Activated CD8-positive, alpha-beta memory T cell treated with anti-CD3 and anti-CD28 coated beads, Interleukin-2, amount 10 ng/mL, durations not matched to agents 7 days and 5 days (primary cell): ENCODE results near the gene SECISBP2L. TPM values are rescaled to one million over a fixed set of nuclear protein-coding genes. Genes with fewer than 3 reads are reported as not detected.

Experiments used
- ATAC-seq: fragments of 150-1000 bp; cut with Tn5 transposase; one replicate; pipeline ENCODE4 v1.10.0; 2021; ENCODE audit warnings: moderate library complexity
- CTCF ChIA-PET: fragments of 350-600 bp; sonication (Branson Sonifier 250); formaldehyde crosslinking; loops from one replicate; lab custom pipeline; 2021; ENCODE audit warnings: antibody characterized with exemption; lab: Charles Lee
- DNase-seq: peaks from one replicate; pipeline ENCODE4 v3.0.0-alpha.2; 2020
- H3K27ac Mint-ChIP-seq: one replicate; pipeline ENCODE4 v1.8.0; 2021; ENCODE audit warnings: mild to moderate bottlenecking, mixed read lengths
- H3K27me3 Mint-ChIP-seq: one replicate; pipeline ENCODE4 v1.8.0; 2021; ENCODE audit warnings: mixed read lengths
- H3K36me3 Mint-ChIP-seq: one replicate; pipeline ENCODE4 v1.8.0; 2021; ENCODE audit warnings: mild to moderate bottlenecking, mixed read lengths
- H3K4me1 Mint-ChIP-seq: one replicate; pipeline ENCODE4 v1.8.0; 2021; ENCODE audit warnings: mixed read lengths
- H3K4me3 Mint-ChIP-seq: one replicate; pipeline ENCODE4 v1.8.0; 2021; ENCODE audit warnings: mild to moderate bottlenecking, moderate library complexity, mixed read lengths
- H3K9me3 Mint-ChIP-seq: one replicate; pipeline ENCODE4 v1.8.0; 2022; ENCODE audit warnings: low read depth, mixed read lengths
- total RNA-seq, 2 experiments: library from RNA; stranded (reverse); gene quantifications; one replicate each; pipeline ENCODE4 v1.2.3, GENCODE V29; 2021

Gene SECISBP2L
- total RNA-seq, 2 experiments from 2014 or later: 29.3 to 32.3 TPM

DNA sequence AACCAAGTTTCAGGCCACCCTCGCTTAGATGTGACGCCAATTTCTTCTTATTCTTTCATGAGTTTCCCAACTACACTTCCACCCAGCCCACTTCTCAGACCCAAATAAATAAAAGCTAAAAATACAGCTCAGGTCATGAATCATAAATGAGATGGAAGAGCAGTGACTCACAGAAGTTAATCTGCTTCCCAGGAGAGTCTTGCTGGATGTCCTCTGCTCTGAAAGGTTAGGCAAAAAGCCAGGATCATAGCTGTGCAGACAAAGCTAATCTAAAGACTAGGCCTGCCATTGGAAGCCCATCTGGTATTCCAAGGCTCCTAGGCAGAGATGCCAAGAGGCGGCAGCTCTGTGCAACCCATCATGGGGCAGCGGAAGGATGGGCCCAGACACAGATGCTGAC is 106.6 kb downstream of the SECISBP2L start:
- Mint-ChIP-seq H3K27me3 (peaks cover 12% of the 10 kb centered on the region), H3K4me3 (no peak overlapping the region), H3K27ac (peak overlapping the region; percentile 41), H3K4me1 (peaks cover 35% of the 10 kb centered on the region), H3K9me3 (peaks cover 2% of the 10 kb centered on the region), H3K36me3 (peaks cover 26% of the 10 kb centered on the region)
- CTCF ChIA-PET: interaction anchor here (1.0 to 1.7 kb wide), 4 partner anchors 11 to 78 kb away, joined by 3 to 8 read pairs (median 4); no protein-coding TSS in a partner anchor
- DNase-seq (no peak), ATAC-seq (no peak)

Other genes with a start within 250 kb of the SECISBP2L start
- 10 to 100 TPM; 38.4 to 58.9 TPM for gene CEP152, start 235.4 kb downstream of the SECISBP2L start, total RNA-seq
- 100 to 1,000 TPM; 100 to 133 TPM for gene EID1, start 168.3 kb downstream of the SECISBP2L start, total RNA-seq
- gene SHC4, start 82.5 kb downstream of the SECISBP2L start, total RNA-seq: 1 to 10 TPM; 3.0 to 9.8 TPM
- gene COPS2, start 109.2 kb upstream of the SECISBP2L start, total RNA-seq: 10 to 100 TPM; 53.3 to 68.9 TPM
- 10 to 100 TPM; 27.0 to 30.9 TPM for gene GALK2, start 123.8 kb upstream of the SECISBP2L start, total RNA-seq